HCT116 (cell line): ENCODE results near the gene FHL3. TPM values are rescaled to one million over a fixed set of nuclear protein-coding genes. Genes with fewer than 3 reads are reported as not detected.
A peak's percentile ranks its signal among the peaks of the same experiment; 100 is the strongest.

Experiments used
- ATAC-seq: fragments of 200-7000 bp; cut with Tn5 transposase; 2 replicates; pipeline ENCODE4 v1.9.1; 2020; ENCODE audit warnings: mild to moderate bottlenecking, moderate library complexity
- BruUV-seq: library from RNA; stranded (reverse); fragments of 400-500 nt; replicated peaks from 2 replicates; lab custom pipeline; 2021; lab: Mats Ljungman, UMichigan
- CTCF ChIA-PET: fragments of 300-600 bp; sonication (Branson Sonifier 250); formaldehyde crosslinking; loops from one replicate; lab custom pipeline; 2021; ENCODE audit warnings: antibody characterized with exemption; lab: Charles Lee
- POLR2A ChIA-PET: fragments of 300-600, 350-600 bp; sonication (Branson Sonifier 250); formaldehyde crosslinking; loops from one replicate; lab custom pipeline; 2021; ENCODE audit warnings: antibody characterized with exemption; lab: Charles Lee
- RAD21 ChIA-PET, 2 experiments: fragments of 300-600 bp; sonication (Branson Sonifier 250); formaldehyde crosslinking; loops; one replicate each; lab custom pipeline; 2023; ENCODE audit warnings: low total read pairs in 2 of 2; ENCODE audit not compliant: uncharacterized antibody in 2 of 2, unreplicated experiment in 2 of 2, low non-redundant PET in 1 of 2; lab: Charles Lee
- DNase-seq: peaks from one replicate; pipeline ENCODE4 v3.0.0-alpha.2; 2010; ENCODE audit warnings: low read depth, low spot score
- H2AFZ ChIP-seq: fragments of 200-600 bp; shearing (Covaris generic), sonication (generic); 2 replicates; pipeline ENCODE4 v1.6.1; 2017; ENCODE audit warnings: low read depth, mixed run types, mixed read lengths, antibody characterized with exemption, low read length; ENCODE audit not compliant: poor library complexity, severe bottlenecking
- H3K27ac ChIP-seq: 2 replicates; pipeline ENCODE4 v1.5.1; 2012; ENCODE audit warnings: low read depth, low read length
- H3K27me3 ChIP-seq: fragments of 200-600 bp; sonication (generic); 2 replicates; pipeline ENCODE4 v1.6.1; 2016; ENCODE audit warnings: mixed run types, low read length, mixed read lengths; ENCODE audit not compliant: insufficient read depth
- H3K36me3 ChIP-seq, 2 experiments: fragments of 200-500 bp in 1 of 2; fragments of 200-600 bp in 1 of 2; sonication (Bioruptor generic) in 1 of 2; sonication (generic) in 1 of 2; 2 replicates each; pipeline versions ENCODE4 v1.5.1 to v1.6.1; 2014 to 2016; ENCODE audit warnings: low read length in 2 of 2, inconsistent platforms in 1 of 2, mixed read lengths in 1 of 2, mixed run types in 1 of 2; ENCODE audit not compliant: insufficient read depth in 2 of 2, control insufficient read depth in 1 of 2
- H3K4me1 ChIP-seq, 2 experiments: fragments of 200-600 bp in 1 of 2; sonication (generic) in 1 of 2; 2 replicates each; pipeline versions ENCODE4 v1.5.1 to v1.6.1; 2012 to 2017; ENCODE audit warnings: low read length in 2 of 2, inconsistent platforms in 1 of 2, mild to moderate bottlenecking in 1 of 2, mixed read lengths in 1 of 2, mixed run types in 1 of 2, moderate library complexity in 1 of 2; ENCODE audit not compliant: insufficient read depth in 2 of 2, control insufficient read depth in 1 of 2
- H3K4me2 ChIP-seq: fragments of 200-600 bp; sonication (generic); 2 replicates; pipeline ENCODE4 v1.6.1; 2017; ENCODE audit warnings: mixed run types, low read length, mixed read lengths
- H3K4me3 ChIP-seq, 2 experiments: fragments of 200-600 bp in 1 of 2; sonication (generic) in 1 of 2; replicated peaks in 1 of 2; 2 replicates each; pipeline ENCODE4 v1.5.1; 2011 to 2016; ENCODE audit warnings: low read length in 2 of 2, control low read depth in 1 of 2, low read depth in 1 of 2, mild to moderate bottlenecking in 1 of 2, mixed read lengths in 1 of 2, mixed run types in 1 of 2
- H3K79me2 ChIP-seq: fragments of 200-600 bp; sonication (generic); 2 replicates; pipeline ENCODE4 v1.6.1; 2017; ENCODE audit warnings: mild to moderate bottlenecking, mixed run types, low read length, moderate library complexity, mixed read lengths; ENCODE audit not compliant: insufficient read depth
- H3K9ac ChIP-seq: fragments of 200-600 bp; sonication (generic); 2 replicates; pipeline ENCODE4 v1.6.1; 2016; ENCODE audit warnings: low read length, mixed read lengths
- H3K9me2 ChIP-seq: fragments of 200-600 bp; sonication (generic), shearing (Covaris generic); 2 replicates; pipeline ENCODE4 v1.6.1; 2017; ENCODE audit warnings: mixed run types, mild to moderate bottlenecking, moderate library complexity; ENCODE audit not compliant: insufficient read depth
- H3K9me3 ChIP-seq, 2 experiments: fragments of 200-500 bp in 1 of 2; fragments of 200-600 bp in 1 of 2; sonication (Bioruptor generic) in 1 of 2; sonication (generic) in 1 of 2; 2 replicates each; pipeline ENCODE4 v1.6.1; 2014 to 2017; ENCODE audit warnings: low read length in 2 of 2, mixed read lengths in 2 of 2, inconsistent platforms in 1 of 2, low read depth in 1 of 2, mild to moderate bottlenecking in 1 of 2, mixed run types in 1 of 2, moderate library complexity in 1 of 2; ENCODE audit not compliant: control insufficient read depth in 1 of 2, insufficient read depth in 1 of 2
- H4K20me1 ChIP-seq: fragments of 200-600 bp; sonication (generic), shearing (Covaris generic); 2 replicates; pipeline ENCODE4 v1.6.1; 2017; ENCODE audit warnings: mixed run types, mild to moderate bottlenecking, moderate library complexity; ENCODE audit not compliant: insufficient read depth
- ATF3 ChIP-seq: IDR thresholded peaks from 2 replicates; pipeline ENCODE4 v1.6.1; 2012
- CBX3 ChIP-seq: IDR thresholded peaks from 2 replicates; pipeline ENCODE4 v1.6.1; 2012; ENCODE audit warnings: low read depth
- CEBPB ChIP-seq: IDR thresholded peaks from 2 replicates; pipeline ENCODE4 v1.6.1; 2012; ENCODE audit warnings: low read depth
- CTCF ChIP-seq, 3 experiments: fragments of 200-600 bp in 1 of 3; sonication (generic) in 1 of 3; IDR thresholded peaks in 2 of 3; conservative IDR thresholded peaks in 1 of 3; 2 replicates each; pipeline ENCODE4 v1.5.1; 2012 to 2017; ENCODE audit warnings: low read depth in 2 of 3, low read length in 2 of 3, antibody characterized with exemption in 1 of 3, borderline replicate concordance in 1 of 3, control low read depth in 1 of 3, mild to moderate bottlenecking in 1 of 3, mixed read lengths in 1 of 3, mixed run types in 1 of 3, moderate library complexity in 1 of 3; ENCODE audit not compliant: insufficient read depth in 1 of 3
- EGR1 ChIP-seq: IDR thresholded peaks from 2 replicates; pipeline ENCODE4 v1.6.1; 2012; ENCODE audit warnings: low read depth
- EZH2 ChIP-seq: fragments of 200-600 bp; sonication (generic); IDR thresholded peaks from 2 replicates; pipeline ENCODE4 v1.6.1; 2017; ENCODE audit warnings: antibody characterized with exemption, mixed run types
- FOSL1 ChIP-seq: IDR thresholded peaks from 2 replicates; pipeline ENCODE4 v1.6.1; 2012; ENCODE audit warnings: low read depth
- MAX ChIP-seq: IDR thresholded peaks from 2 replicates; pipeline ENCODE4 v1.6.1; 2012
- POLR2A ChIP-seq: IDR thresholded peaks from 2 replicates; pipeline ENCODE4 v1.7.0; 2011; ENCODE audit warnings: borderline replicate concordance; ENCODE audit not compliant: insufficient read depth, insufficient read length; ENCODE audit errors: extremely low read depth
- POLR2AphosphoS5 ChIP-seq: IDR thresholded peaks from 2 replicates; pipeline ENCODE4 v1.6.1; 2011; ENCODE audit warnings: mild to moderate bottlenecking, low read depth, low read length, moderate library complexity
- RAD21 ChIP-seq: IDR thresholded peaks from 2 replicates; pipeline ENCODE4 v1.6.1; 2012; ENCODE audit warnings: low read depth, mild to moderate bottlenecking
- REST ChIP-seq: IDR thresholded peaks from 2 replicates; pipeline ENCODE4 v1.6.1; 2012; ENCODE audit warnings: low read depth
- SIN3A ChIP-seq: IDR thresholded peaks from 2 replicates; pipeline ENCODE4 v1.6.1; 2012; ENCODE audit warnings: low read depth
- SP1 ChIP-seq: IDR thresholded peaks from 2 replicates; pipeline ENCODE4 v1.6.1; 2012; ENCODE audit warnings: low read depth
- TCF7L2 ChIP-seq: IDR thresholded peaks from 2 replicates; pipeline ENCODE4 v1.7.0; 2011; ENCODE audit warnings: borderline replicate concordance, inconsistent platforms; ENCODE audit not compliant: insufficient read depth, insufficient read length; ENCODE audit errors: extremely low read depth
- ZBTB33 ChIP-seq: IDR thresholded peaks from 2 replicates; pipeline ENCODE4 v1.6.1; 2011; ENCODE audit warnings: mild to moderate bottlenecking, low read length, moderate library complexity; ENCODE audit not compliant: insufficient replicate concordance; ENCODE audit errors: extremely low read depth
- ZFX ChIP-seq: fragments of 450-650 bp; IDR thresholded peaks from 2 replicates; pipeline ENCODE4 v1.6.1; 2017
- ZNF274 ChIP-seq: fragments of 200-500 bp; sonication (Bioruptor generic); IDR thresholded peaks from 2 replicates; pipeline ENCODE4 v1.6.1; 2014; ENCODE audit warnings: mild to moderate bottlenecking, low read depth, low read length, inconsistent platforms
- intact Hi-C: fragments of 100-400 bp; cut with micrococcal nuclease; formaldehyde crosslinking; loops from 2 replicates; pipeline ENCODE4 v1.10.0; 2022
- total RNA-seq: library from RNA; stranded (reverse); gene quantifications from one replicate; pipeline ENCODE4 v1.2.1, GENCODE V29; 2021; ENCODE audit not compliant: unreplicated experiment

Gene FHL3
- total RNA-seq, 1 experiment from 2014 or later: 22.5 TPM

DNA sequence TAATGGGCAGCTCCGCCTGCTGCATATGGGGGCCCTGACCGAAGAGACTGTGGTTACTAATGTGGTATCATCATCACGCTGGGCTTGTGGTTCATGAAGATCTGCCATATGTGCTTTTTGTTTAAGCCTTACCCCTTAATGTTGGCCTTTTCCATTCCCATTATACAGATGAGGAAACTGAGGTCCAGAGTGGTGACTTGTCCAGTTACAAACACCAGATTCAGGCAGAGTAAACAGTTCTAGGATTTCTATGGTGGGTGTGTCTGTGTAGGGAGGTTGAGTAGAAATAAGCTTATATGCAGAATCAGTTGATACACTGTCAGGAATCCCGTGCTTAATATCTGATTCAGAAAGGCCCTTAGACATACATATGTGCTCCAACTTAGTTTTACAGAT, 7.9 kb upstream of the FHL3 start:
- Histone ChIP-seq H3K4me2 (peak overlapping the region; percentile 96), H3K9ac (peak overlapping the region; percentile 97), H3K36me3 (peaks cover 13 to 35% of the 10 kb centered on the region in 2 experiments; a peak in 3 of 4 replicates), H3K9me2 (no peaks in the 10 kb centered on the region), H3K27ac (peak overlapping the region; percentile 84), H2AFZ (no peak overlapping the region), H3K79me2 (peaks cover 55% of the 10 kb centered on the region), H4K20me1 (peaks cover 3% of the 10 kb centered on the region; the same call in 1 of the 2 replicates), H3K27me3 (no peaks in the 10 kb centered on the region), H3K4me3 (peak overlapping the region; percentile 89 to 95), H3K9me3 (no peaks in the 10 kb centered on the region), H3K4me1 (peaks cover 16 to 34% of the 10 kb centered on the region in 2 experiments; a peak in 3 of 4 replicates)
- no peak for TF ChIP-seq TCF7L2
- no peak for TF ChIP-seq FOSL1
- TF ChIP-seq EGR1: no peak
- no peak for TF ChIP-seq ATF3
- no peak for TF ChIP-seq SP1
- TF ChIP-seq ZFX: no peak
- no peak for TF ChIP-seq POLR2AphosphoS5
- TF ChIP-seq EZH2: no peak
- no peak for TF ChIP-seq ZBTB33
- no peak for TF ChIP-seq POLR2A
- no peak for TF ChIP-seq CTCF (IDR thresholded peaks at IDR 0.05 in 2 of 3, conservative IDR thresholded peaks at IDR 0.05 in 1 of 3; ENCODE audit: borderline replicate concordance in 1 of 3, insufficient read depth in 1 of 3, low read depth in 2 of 3, low read length in 2 of 3)
- TF ChIP-seq SIN3A: no peak
- TF ChIP-seq MAX: no peak
- TF ChIP-seq RAD21: no peak
- no peak for TF ChIP-seq ZNF274
- no peak for TF ChIP-seq REST
- no peak for TF ChIP-seq CEBPB
- TF ChIP-seq CBX3: no peak
- POLR2A ChIA-PET: no interaction called here
- BruUV-seq: TSS peak; percentile 63
- intact Hi-C loops: loop anchor here (5.0 kb wide), 1 partner anchor 541 kb away; the partner anchor contains the start of gene ZC3H12A
- ATAC-seq (no peak), DNase-seq (no peak)
- CTCF ChIA-PET: no interaction called here
- RAD21 ChIA-PET: interaction anchor here in 1 of 2 experiments (0.6 kb wide), 1 partner anchor 9 kb away, joined by 5 read pairs; no protein-coding TSS in a partner anchor
